NCI-H774 (cell line): Measurements from ENCODE around the gene PBXIP1.
"Not testable (repeated sequence)": the region's sequence is repeated elsewhere in the genome, so short reads cannot be mapped to it uniquely, and the experiment has no call there.

Experiments
- DNase-seq: peaks from one replicate; lab custom pipeline; 2025; lab: John Stamatoyannopoulos, UW

The PBXIP1 gene

GRCh38 chr1:154994591-154994990 is 38.7 kb upstream of the PBXIP1 start:
- DNase-seq: no peak

- DNase-seq: no peak
Measured at GRCh38 chr1:154994269-154994587, 38.3 kb upstream of the PBXIP1 start.

GRCh38 chr1:154993572-154994268 is 37.8 kb upstream of the PBXIP1 start, which contains the start of gene LENEP:
Gene LENEP, plus strand, starts transcription at chr1:154993586. Its CDS starts 22 bp downstream, at chr1:154993608.
- no peak for DNase-seq

- no peak for DNase-seq
Measured at GRCh38 chr1:154992721-154993571, 37.0 kb upstream of the PBXIP1 start.

- no peak for DNase-seq
Measured at GRCh38 chr1:154990276-154990675, 34.4 kb upstream of the PBXIP1 start.

- no peak for DNase-seq
Measured at GRCh38 chr1:154989195-154989860, 33.4 kb upstream of the PBXIP1 start.

- no peak for DNase-seq
Measured at GRCh38 chr1:154988058-154988954, 32.4 kb upstream of the PBXIP1 start.

- DNase-seq: no peak
Measured at GRCh38 chr1:154987326-154987725, 31.4 kb upstream of the PBXIP1 start.

- not testable (repeated sequence) for DNase-seq
Measured at GRCh38 chr1:154986736-154987135, 30.8 kb upstream of the PBXIP1 start.

GRCh38 chr1:154983776-154984466 is 28.0 kb upstream of the PBXIP1 start:
- no peak for DNase-seq

- DNase-seq: peak; percentile 99
Measured at GRCh38 chr1:154982897-154983648, 27.2 kb upstream of the PBXIP1 start, which contains the start of gene FLAD1. Gene FLAD1, plus strand, starts transcription at chr1:154983344. Its CDS starts 351 bp downstream, at chr1:154983695.

GRCh38 chr1:154982341-154982740 is 26.4 kb upstream of the PBXIP1 start:
- no peak for DNase-seq

- DNase-seq: no peak
Measured at GRCh38 chr1:154978360-154978759, 22.5 kb upstream of the PBXIP1 start.

- not testable (repeated sequence) for DNase-seq
Measured at GRCh38 chr1:154977762-154978161, 21.9 kb upstream of the PBXIP1 start.

- DNase-seq: no peak
Measured at GRCh38 chr1:154975409-154976059, 19.6 kb upstream of the PBXIP1 start.

- DNase-seq: peak; percentile 94
Measured at GRCh38 chr1:154974808-154975408, 19.0 kb upstream of the PBXIP1 start.

GRCh38 chr1:154974102-154974807 is 18.4 kb upstream of the PBXIP1 start, which contains the start of gene CKS1B:
Gene CKS1B, plus strand, starts transcription at chr1:154974681. Its CDS starts 65 bp downstream, at chr1:154974746.
- DNase-seq: peak; percentile 100

GRCh38 chr1:154973344-154974101 is 17.6 kb upstream of the PBXIP1 start:
- DNase-seq: peak; percentile 90
